SK-N-MC (cell line): ENCODE results near the gene ZNF622.

Experiments used
- DNase-seq: peaks from one replicate; pipeline ENCODE4 v3.0.0-alpha.2; 2011; ENCODE audit warnings: low read depth, low spot score
- H3K27ac ChIP-seq: fragments of 200-600 bp; sonication (generic); 2 replicates; pipeline ENCODE4 v1.5.1; 2016; ENCODE audit warnings: mixed run types
- H3K36me3 ChIP-seq: fragments of 200-600 bp; sonication (generic); 2 replicates; pipeline ENCODE4 v1.6.1; 2017; ENCODE audit warnings: antibody characterized with exemption, low read length, mixed read lengths; ENCODE audit not compliant: insufficient read depth
- H3K4me3 ChIP-seq: fragments of 200-600 bp; sonication (generic); 2 replicates; pipeline ENCODE4 v1.5.1; 2016
- H3K9ac ChIP-seq: fragments of 200-600 bp; sonication (generic); 2 replicates; pipeline ENCODE4 v1.8.0; 2017; ENCODE audit warnings: mixed run types, mixed read lengths; ENCODE audit not compliant: insufficient read length
- H3K9me3 ChIP-seq: fragments of 200-600 bp; sonication (generic); 2 replicates; pipeline ENCODE4 v1.6.1; 2017; ENCODE audit warnings: low read depth, mild to moderate bottlenecking, antibody characterized with exemption, low read length, moderate library complexity, mixed read lengths
- EZH2 ChIP-seq: fragments of 200-600 bp; sonication (generic); IDR thresholded peaks from one replicate; pipeline ENCODE4 v1.6.1; 2017; ENCODE audit warnings: antibody characterized with exemption
- FOXP2 ChIP-seq: optimal IDR thresholded peaks from 2 replicates; pipeline ENCODE3; 2011; ENCODE audit warnings: mild to moderate bottlenecking, moderate library complexity; ENCODE audit not compliant: insufficient read depth; ENCODE audit errors: extremely low read length, control extremely low read depth
- POLR2AphosphoS5 ChIP-seq: IDR thresholded peaks from 2 replicates; pipeline ENCODE4 v1.6.1; 2012; ENCODE audit warnings: mild to moderate bottlenecking, low read depth, low read length, borderline replicate concordance

The ZNF622 gene

DNA sequence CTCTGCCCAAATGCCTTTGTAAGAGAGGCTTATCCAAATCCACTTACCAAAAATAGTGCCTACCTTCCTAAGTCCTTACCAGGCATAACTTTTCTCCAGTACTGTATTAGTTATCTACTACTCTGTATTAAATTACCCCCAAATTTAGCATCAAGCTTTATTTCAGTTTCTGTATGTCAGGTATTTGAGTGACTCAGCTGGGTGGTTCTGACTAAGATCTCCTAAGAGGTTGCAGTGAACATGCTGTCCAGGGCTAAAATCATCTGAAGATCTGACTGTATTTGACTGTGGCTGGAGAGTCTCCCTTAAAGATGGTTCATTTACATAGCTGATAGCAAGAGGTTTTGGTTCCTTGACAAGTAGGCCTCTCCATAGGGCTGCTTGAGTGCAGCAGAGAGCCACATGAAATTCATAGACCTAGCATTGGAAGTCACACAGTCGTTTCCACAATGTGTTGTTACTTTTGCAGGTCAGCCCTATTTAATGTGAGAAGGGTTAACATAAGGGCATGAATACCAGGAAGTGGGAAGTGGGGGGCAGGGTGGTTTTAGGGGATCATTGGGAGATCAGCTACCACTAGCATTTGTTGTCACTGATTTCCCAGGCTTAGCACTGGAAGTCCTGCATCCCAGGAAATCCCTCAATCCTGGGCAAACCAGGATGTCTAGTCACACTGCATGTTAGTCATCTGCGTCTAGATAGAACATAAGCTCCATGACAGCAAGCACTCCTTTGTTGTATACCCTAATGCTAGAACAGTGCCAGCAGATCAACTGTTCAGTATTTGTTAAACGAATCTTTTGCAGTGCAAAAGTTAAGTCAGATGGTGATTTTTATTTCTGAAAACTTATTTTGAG, 2.0 kb upstream of the ZNF622 start:
- H3K4me3 ChIP-seq = peak overlapping the region; percentile 88
- H3K27ac ChIP-seq = no peak overlapping the region
- no peaks in the 10 kb centered on the region for H3K9me3 ChIP-seq
- no peak for DNase-seq
- no peak for TF ChIP-seq FOXP2
- TF ChIP-seq POLR2AphosphoS5 = no peak
- no peak for TF ChIP-seq EZH2
- peak overlapping the region; percentile 25 for H3K9ac ChIP-seq
- H3K36me3 ChIP-seq = peaks cover 13% of the 10 kb centered on the region

DNA sequence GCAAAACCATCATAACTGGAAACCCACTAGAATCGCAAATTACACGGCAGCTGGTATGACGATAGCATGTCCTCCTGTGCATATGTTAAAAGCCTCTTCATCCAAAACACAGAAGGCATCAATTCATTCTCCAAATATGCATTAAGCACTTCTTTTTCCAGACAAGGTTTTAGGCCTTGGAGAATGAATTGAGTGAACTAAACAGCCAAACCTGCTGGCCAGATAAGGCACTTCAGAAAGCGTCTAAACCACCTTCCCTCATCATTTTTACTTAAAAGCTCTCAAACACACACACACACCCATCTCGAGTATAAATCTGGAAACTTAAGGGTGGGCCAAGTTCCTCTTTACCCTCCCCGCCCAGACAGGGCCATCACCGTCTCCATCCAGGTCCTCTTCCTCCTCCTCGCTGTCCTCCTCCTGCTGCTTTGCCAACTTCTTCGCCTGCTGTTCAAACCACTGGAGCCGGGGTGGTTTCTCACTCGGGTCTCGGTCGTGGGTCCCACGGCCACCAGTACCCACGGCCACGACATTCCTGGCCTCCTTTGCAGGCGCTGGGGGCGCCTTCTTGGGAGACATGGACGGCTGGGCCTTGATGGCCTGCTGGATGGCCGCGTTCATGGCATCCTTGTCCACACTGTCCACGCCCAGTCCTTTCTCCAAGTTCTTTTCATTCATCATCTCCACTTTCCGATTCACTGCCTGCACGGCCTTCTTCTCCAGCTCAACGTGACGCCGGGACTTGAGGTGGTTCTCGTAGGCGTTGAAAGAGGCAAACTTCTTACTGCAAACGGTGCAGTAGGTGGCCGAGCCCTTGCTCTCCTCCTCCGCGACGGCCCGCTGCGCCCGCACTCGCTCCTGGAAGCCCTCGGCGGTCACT, 696 bp downstream of the ZNF622 start:
- Histone ChIP-seq H3K27ac (no peak overlapping the region), H3K36me3 (peaks cover 39% of the 10 kb centered on the region), H3K9ac (peak overlapping the region; percentile 94), H3K4me3 (peak overlapping the region; percentile 88), H3K9me3 (no peaks in the 10 kb centered on the region)
- TF ChIP-seq FOXP2 = no peak
- no peak for DNase-seq

DNA sequence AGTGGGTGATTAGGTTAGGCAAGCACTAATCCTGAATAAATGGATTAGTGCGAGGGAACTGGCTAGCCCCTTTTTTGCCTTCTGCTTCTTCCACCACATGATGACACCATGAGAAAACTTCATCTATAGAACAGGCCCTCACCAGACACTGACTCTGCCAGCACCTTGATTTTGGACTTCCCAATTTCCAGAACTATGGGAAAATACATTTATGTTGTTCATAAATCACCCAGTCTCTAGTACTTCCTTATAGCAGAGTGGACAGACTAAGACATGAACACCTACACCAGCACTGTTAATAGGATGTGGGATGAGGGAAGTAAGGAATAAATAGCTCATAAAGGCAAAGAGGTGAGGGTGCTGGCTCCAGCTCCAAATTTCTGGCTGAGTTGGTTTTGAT, 1.4 kb downstream of the ZNF622 start:
- peaks cover 46% of the 10 kb centered on the region for H3K36me3 ChIP-seq
- H3K27ac ChIP-seq = no peak overlapping the region
- H3K4me3 ChIP-seq = peak overlapping the region; percentile 88
- no peaks in the 10 kb centered on the region for H3K9me3 ChIP-seq
- no peak for TF ChIP-seq POLR2AphosphoS5
- no peak for DNase-seq
- H3K9ac ChIP-seq = peak overlapping the region; percentile 94

DNA sequence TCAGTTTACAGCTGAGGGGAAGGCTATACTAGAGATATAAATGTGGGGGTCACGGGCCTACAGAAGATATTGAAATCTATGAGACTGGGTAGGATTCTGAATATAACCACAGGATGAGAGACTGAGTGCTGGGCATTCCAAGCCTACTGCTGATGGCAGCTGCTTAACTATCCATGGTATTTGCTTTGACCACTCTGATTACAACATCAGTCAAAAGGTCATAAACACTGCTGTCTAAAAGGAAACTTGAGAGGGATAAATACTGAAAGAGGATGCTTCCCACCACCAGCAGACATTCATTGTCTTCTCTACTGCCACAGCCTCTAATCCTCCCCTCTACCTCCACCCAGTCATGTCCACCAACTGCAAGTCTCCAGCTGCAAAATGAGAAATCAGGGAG, 3.8 kb downstream of the ZNF622 start:
- no peak for DNase-seq
- TF ChIP-seq EZH2 (no peak), FOXP2 (no peak), POLR2AphosphoS5 (no peak)
- Histone ChIP-seq H3K9me3 (no peaks in the 10 kb centered on the region), H3K4me3 (no peak overlapping the region), H3K9ac (no peak overlapping the region), H3K27ac (no peak overlapping the region), H3K36me3 (peaks cover 70% of the 10 kb centered on the region)

DNA sequence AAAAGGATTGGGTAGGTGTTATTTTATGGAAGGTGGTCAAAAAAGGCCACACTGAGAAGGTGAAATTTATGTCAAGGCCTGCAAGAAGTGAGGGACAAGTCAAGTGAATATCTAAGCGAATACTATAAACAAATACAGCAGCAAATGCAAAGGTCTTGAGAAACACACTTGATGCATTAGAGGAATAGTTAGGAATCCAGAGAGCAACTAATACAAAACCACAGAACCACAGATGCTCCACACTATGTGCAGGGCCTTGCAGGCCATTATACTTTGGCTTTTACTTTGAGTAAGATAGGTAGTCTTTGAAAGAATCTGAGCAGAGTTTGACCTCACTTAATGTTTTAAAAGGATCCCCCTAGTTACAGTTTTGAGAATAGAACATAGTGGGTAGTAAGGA, 4.6 kb downstream of the ZNF622 start:
- no peak overlapping the region for H3K27ac ChIP-seq
- H3K9me3 ChIP-seq = no peaks in the 10 kb centered on the region
- no peak overlapping the region for H3K9ac ChIP-seq
- H3K4me3 ChIP-seq = no peak overlapping the region
- peaks cover 76% of the 10 kb centered on the region for H3K36me3 ChIP-seq
- TF ChIP-seq FOXP2 = no peak
- TF ChIP-seq EZH2 = no peak
- no peak for TF ChIP-seq POLR2AphosphoS5
- no peak for DNase-seq

DNA sequence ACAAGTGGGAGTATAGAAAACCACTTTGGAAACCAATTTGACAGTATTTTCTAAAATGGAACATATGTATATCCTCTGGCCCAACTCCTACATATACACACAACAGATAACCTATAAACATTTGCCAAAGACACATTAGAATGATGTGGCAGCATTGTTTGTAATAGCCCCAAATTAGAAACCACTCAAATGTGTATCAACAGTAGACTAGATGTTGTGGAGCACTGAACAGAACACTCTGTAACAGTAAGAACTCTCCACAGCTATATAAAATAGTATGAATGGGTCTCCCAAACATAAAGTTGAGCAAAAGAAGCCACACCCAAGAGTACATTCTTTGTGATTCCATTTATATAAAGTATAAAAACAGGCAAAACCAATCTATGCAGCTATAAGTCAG, 6.1 kb downstream of the ZNF622 start:
- Histone ChIP-seq H3K9me3 (no peaks in the 10 kb centered on the region), H3K9ac (no peak overlapping the region), H3K36me3 (peaks cover 92% of the 10 kb centered on the region), H3K27ac (no peak overlapping the region), H3K4me3 (no peak overlapping the region)
- DNase-seq = no peak
- TF ChIP-seq EZH2 (no peak), FOXP2 (no peak), POLR2AphosphoS5 (no peak)

- H3K36me3 ChIP-seq = peaks cover 90% of the 10 kb centered on the region
- no peak overlapping the region for H3K9ac ChIP-seq
- H3K4me3 ChIP-seq = no peak overlapping the region
- no peak for TF ChIP-seq FOXP2
- TF ChIP-seq EZH2 = no peak
- no peak for TF ChIP-seq POLR2AphosphoS5
- H3K9me3 ChIP-seq = no peaks in the 10 kb centered on the region
- no peak overlapping the region for H3K27ac ChIP-seq
- DNase-seq = no peak
Measured at GRCh38 chr5:16457853-16458252, 7.7 kb downstream of the ZNF622 start.

GRCh38 chr5:16457451-16457850, 8.1 kb downstream of the ZNF622 start:
- no peak for DNase-seq
- Histone ChIP-seq H3K4me3 (no peak overlapping the region), H3K9ac (no peak overlapping the region), H3K27ac (no peak overlapping the region), H3K9me3 (no peaks in the 10 kb centered on the region), H3K36me3 (peaks cover 90% of the 10 kb centered on the region)
- no peak for TF ChIP-seq EZH2
- no peak for TF ChIP-seq FOXP2
- TF ChIP-seq POLR2AphosphoS5 = no peak
